Heart right ventricle (tissue), 16 donors: ENCODE measurements around the gene TMEM167B. TPM values are rescaled to one million over a fixed set of nuclear protein-coding genes. Genes with fewer than 3 reads are reported as not detected.
"Not testable (repeated sequence)": the region's sequence is repeated elsewhere in the genome, so short reads cannot be mapped to it uniquely, and the experiment has no call there.

Experiments
- ATAC-seq, 8 donors: fragments of 200-7000 bp; cut with Tn5 transposase; one replicate each; pipeline ENCODE4 v1.9.1; 2020; ENCODE audit warnings: mild to moderate bottlenecking in 8 of 8, moderate library complexity in 8 of 8, moderate number of reproducible peaks in 1 of 8
- DNase-seq, 2 donors: peaks; one replicate each; pipeline ENCODE4 v3.0.0-alpha.2; 2020
- H3K27ac ChIP-seq, 10 donors: fragments of 200-600 bp; sonication (generic) in 2 of 10; one replicate each; pipeline versions ENCODE4 v1.5.0 to v1.8.0; 2020 to 2022; ENCODE audit warnings: mild to moderate bottlenecking in 3 of 10
- H3K27me3 ChIP-seq, 7 donors: fragments of 200-600 bp; one replicate each; pipeline ENCODE4 v1.8.0; 2021 to 2022; ENCODE audit warnings: mild to moderate bottlenecking in 2 of 7
- H3K36me3 ChIP-seq, 9 donors: fragments of 200-600 bp; sonication (generic) in 1 of 9; one replicate each; pipeline versions ENCODE4 v1.5.0 to v1.8.0; 2020 to 2022; ENCODE audit warnings: mild to moderate bottlenecking in 2 of 9
- H3K4me1 ChIP-seq, 9 donors: fragments of 200-600 bp; sonication (generic) in 1 of 9; one replicate each; pipeline versions ENCODE4 v1.5.0 to v1.8.0; 2020 to 2022; ENCODE audit warnings: mild to moderate bottlenecking in 4 of 9
- H3K4me3 ChIP-seq, 10 donors: fragments of 200-600 bp; sonication (generic) in 2 of 10; one replicate each; pipeline versions ENCODE4 v1.5.0 to v1.8.0; 2020 to 2022; ENCODE audit warnings: mild to moderate bottlenecking in 7 of 10, moderate library complexity in 2 of 10
- H3K9me3 ChIP-seq, 11 donors: fragments of 200-600 bp in 10 of 11; sonication (generic) in 2 of 11; one replicate each; pipeline versions ENCODE4 v1.5.0 to v1.8.0; 2013 to 2022; ENCODE audit warnings: mild to moderate bottlenecking in 2 of 11, control low read depth in 1 of 11, moderate library complexity in 1 of 11
- WGBS, 2 donors: extraction: QIAGEN DNeasy Blood & Tissue Kit; methylation state at CpG; one replicate each; pipeline ENCODE4 v1.1.7; 2013; ENCODE audit warnings: inconsistent platforms in 1 of 2; 5-methylcytosine and 5-hydroxymethylcytosine counted together
- intact Hi-C, 10 donors: fragments of 100-400 bp; cut with DNase I; formaldehyde crosslinking; loops; one replicate each; pipeline versions ENCODE4 v1.11.1 to v1.14.2; 2022
- polyA plus RNA-seq, 2 donors: library from polyadenylated mRNA; stranded (reverse); fragments of 200-250 nt; gene quantifications; one replicate each; pipeline ENCODE4 v1.2.3, GENCODE V29; 2013
- total RNA-seq, 10 donors: library from RNA; stranded (reverse); fragmentation: NEBNext Ultra II Directional in 3 of 10; extraction: Animal tissue kit (Norgen Biotek cat#: 25700) in 3 of 10; gene quantifications; one replicate each; pipeline versions ENCODE4 v1.2.1 to v1.2.4, GENCODE V29; 2021 to 2023
- TF ChIP-seq, protein P1 (sequence below), 9 donors: fragments of 200-600 bp; sonication (generic) in 2 of 9; IDR thresholded peaks; one replicate each; pipeline versions ENCODE4 v1.5.0 to v1.8.0; 2021 to 2022; ENCODE audit warnings: antibody characterized with exemption in 9 of 9, mild to moderate bottlenecking in 5 of 9, moderate library complexity in 1 of 9
- donor health status: Arrhythmogenic right ventricular cardiomyopathy.
- donor health status: ischemic (EF 13 %, LVEDD 7.1; RV severe dilation, severe dysfunction).
- donor health status: healthy with polysubstance abuse.
- donor health status: DM: no; HTN: yes; CAD: no.
- donor health status: DM: no; HTN: no; CAD: no.
- donor health status: ischemic (EF 25% LVEDD 6.9; RV normal size, moderate dysfunction).
- donor health status: ischemic (EF 25% LVEDD 5.7; RV mildly dilated, moderate dysfunction).
- donor health status: healthy.
- donor health status: DM: yes; HTN: yes; CAD: no.
- donor health status: Ischemic cardiomyopathy.
- donor health status: ischemic (EF 35%, LVEDD 5.7; RV mildly dilated, moderate dysfunction).
- donor health status: nonischemic (EF 11% LVEDD 7.7; RV severe dilation, severe dysfunction).
- donor health status: DM: yes; HTN: yes; CAD: no.
- donor health status: PGD.
- donor health status: ischemic (EF 29% LVEDD 5.4; RV normal size, mild dysfunction).
- donor health status: nonischemic (EF 23%, LVEDD 6.1; RV moderate dilation, normal function).

Gene TMEM167B
- total and polyA plus RNA-seq, 12 donors = 12.0 to 52.9 (median 40.5) TPM

DNA sequence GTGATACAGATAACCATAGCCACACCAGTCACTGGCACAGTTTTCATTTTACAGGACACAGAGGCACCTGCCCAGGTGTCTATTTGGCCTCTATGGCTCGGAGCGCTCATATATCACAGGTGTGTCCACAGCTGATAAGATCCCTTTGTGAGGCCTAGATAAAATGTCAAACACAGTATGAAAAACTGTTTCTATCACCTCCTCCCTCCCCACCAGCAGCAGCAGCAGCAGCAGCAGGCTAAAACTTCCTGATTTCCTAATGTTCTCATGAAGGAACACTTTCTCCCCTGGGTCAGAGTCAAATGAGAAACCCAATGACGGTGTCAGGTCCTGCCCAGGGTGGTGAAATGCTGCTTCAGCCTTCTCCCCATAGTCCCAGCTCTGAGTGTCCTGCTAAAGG, 47.8 kb downstream of the TMEM167B start:
- TF ChIP-seq, protein P1, sequence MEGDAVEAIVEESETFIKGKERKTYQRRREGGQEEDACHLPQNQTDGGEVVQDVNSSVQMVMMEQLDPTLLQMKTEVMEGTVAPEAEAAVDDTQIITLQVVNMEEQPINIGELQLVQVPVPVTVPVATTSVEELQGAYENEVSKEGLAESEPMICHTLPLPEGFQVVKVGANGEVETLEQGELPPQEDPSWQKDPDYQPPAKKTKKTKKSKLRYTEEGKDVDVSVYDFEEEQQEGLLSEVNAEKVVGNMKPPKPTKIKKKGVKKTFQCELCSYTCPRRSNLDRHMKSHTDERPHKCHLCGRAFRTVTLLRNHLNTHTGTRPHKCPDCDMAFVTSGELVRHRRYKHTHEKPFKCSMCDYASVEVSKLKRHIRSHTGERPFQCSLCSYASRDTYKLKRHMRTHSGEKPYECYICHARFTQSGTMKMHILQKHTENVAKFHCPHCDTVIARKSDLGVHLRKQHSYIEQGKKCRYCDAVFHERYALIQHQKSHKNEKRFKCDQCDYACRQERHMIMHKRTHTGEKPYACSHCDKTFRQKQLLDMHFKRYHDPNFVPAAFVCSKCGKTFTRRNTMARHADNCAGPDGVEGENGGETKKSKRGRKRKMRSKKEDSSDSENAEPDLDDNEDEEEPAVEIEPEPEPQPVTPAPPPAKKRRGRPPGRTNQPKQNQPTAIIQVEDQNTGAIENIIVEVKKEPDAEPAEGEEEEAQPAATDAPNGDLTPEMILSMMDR (IDR thresholded peaks at IDR 0.05) = no peak
- Histone ChIP-seq H3K27ac (no peak overlapping the region), H3K27me3 (no peaks in the 10 kb centered on the region), H3K36me3 (no peaks in the 10 kb centered on the region), H3K4me3 (no peak overlapping the region), H3K4me1 (peaks cover 0 to 17% (median 13%) of the 10 kb centered on the region in 9 donors), H3K9me3 (no peaks in the 10 kb centered on the region)
- DNase-seq (no peak), ATAC-seq (no peak)
- 78 to 85% methylated on average over 3 of the region's 3 CpGs for whole genome bisulfite sequencing, 2 donors
- intact Hi-C loops = no loop called here

DNA sequence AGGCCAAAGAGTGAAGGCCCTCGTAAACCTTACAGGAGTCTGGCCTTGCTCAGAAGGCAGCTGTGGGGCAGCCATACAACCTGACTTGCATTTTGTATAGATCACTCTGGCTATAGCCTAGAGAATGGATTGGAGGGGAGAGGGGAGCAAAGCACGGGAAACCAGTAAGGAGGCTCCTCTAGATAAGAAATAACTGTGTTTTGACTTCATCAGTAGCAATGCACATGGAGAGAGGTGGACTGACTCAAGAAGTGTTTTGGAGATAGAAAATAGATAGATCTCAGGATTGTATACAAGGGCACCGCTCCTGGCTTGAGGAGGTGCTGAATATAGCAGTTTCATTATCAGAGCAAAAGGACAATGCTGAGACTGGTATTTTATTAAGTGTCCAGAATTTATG, 49.8 kb downstream of the TMEM167B start:
- intact Hi-C loops = no loop called here
- DNase-seq = no peak
- H3K9me3 ChIP-seq = no peaks in the 10 kb centered on the region
- WGBS, 2 donors = 66 to 75% methylated on average over 3 of the region's 3 CpGs
- no peak overlapping the region for H3K4me3 ChIP-seq
- H3K27ac ChIP-seq = no peak overlapping the region
- H3K36me3 ChIP-seq = no peaks in the 10 kb centered on the region
- no peaks in the 10 kb centered on the region for H3K4me1 ChIP-seq
- no peak for ATAC-seq
- TF ChIP-seq, protein P1 (IDR thresholded peaks at IDR 0.05) = no peak
- no peaks in the 10 kb centered on the region for H3K27me3 ChIP-seq

DNA sequence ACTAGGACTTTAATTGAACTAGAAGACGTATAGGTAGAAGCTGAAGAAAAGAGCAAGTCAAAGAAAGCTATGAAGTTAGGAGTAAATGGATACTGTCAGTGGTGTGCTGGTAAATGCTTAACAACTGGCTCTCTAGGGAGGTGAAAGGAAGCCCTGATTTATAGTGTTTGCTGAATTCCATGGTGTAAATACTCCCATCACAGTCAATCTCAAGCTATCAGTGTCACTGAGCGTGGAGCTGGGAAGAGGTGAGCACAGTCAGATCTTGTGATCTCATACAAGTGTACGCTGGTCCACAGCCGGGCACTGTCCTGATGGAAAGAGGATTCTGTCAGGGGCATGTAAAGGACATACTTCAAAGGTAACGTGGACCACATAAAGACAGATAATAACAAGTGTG, 51.7 kb downstream of the TMEM167B start:
- Histone ChIP-seq H3K27me3 (no peaks in the 10 kb centered on the region), H3K36me3 (no peaks in the 10 kb centered on the region), H3K27ac (no peak overlapping the region), H3K4me1 (no peaks in the 10 kb centered on the region), H3K4me3 (no peak overlapping the region), H3K9me3 (no peaks in the 10 kb centered on the region)
- DNase-seq (no peak), ATAC-seq (no peak)
- TF ChIP-seq, protein P1 (IDR thresholded peaks at IDR 0.05) = no peak
- intact Hi-C loops = no loop called here
- 88 to 91% methylated on average over 5 of the region's 5 CpGs for WGBS, 2 donors

DNA sequence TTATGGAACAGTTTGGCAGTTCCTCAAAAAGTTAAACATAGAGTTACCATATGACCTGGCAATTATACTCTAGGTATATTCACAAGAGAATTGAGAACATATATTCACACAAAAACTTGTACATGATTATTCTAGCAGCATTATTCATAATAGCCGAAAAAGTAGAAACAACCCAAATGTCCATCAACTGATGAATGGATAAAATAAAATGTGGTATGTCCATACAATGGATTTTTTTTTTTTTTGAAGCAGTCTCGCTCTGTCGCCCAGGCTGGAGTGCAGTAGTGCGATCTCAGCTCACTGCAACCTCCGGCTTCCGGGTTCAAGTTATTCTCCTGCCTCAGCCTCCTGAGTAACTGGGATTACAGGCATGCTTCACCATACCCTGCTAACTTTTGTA, 52.2 kb downstream of the TMEM167B start:
- H3K4me3 ChIP-seq, DNase-seq, intact Hi-C loops, H3K27ac ChIP-seq, H3K9me3 ChIP-seq, ATAC-seq, H3K36me3 ChIP-seq, H3K4me1 ChIP-seq, H3K27me3 ChIP-seq: not testable (repeated sequence)
- WGBS, 2 donors = 88 to 95% methylated on average over 6 of the region's 6 CpGs

Other genes with a start within 250 kb of the TMEM167B start
- gene AKNAD1, start 233.7 kb upstream of the TMEM167B start, total RNA-seq = not detected
- gene AKNAD1, start 233.7 kb upstream of the TMEM167B start, polyA plus RNA-seq = under 1 TPM; 0.06 to 0.15 TPM
- 1 to 10 TPM in 8 of 10 donors, under 1 TPM in 2; 0.66 to 6.4 (median 1.8) TPM for gene GPSM2, start 213.8 kb upstream of the TMEM167B start, total RNA-seq
- 1 to 10 TPM; 1.3 to 3.2 TPM for gene GPSM2, start 213.8 kb upstream of the TMEM167B start, polyA plus RNA-seq
- 10 to 100 TPM; 25.5 to 32.5 (median 28.3) TPM for gene CLCC1, start 127.3 kb upstream of the TMEM167B start, total RNA-seq
- 10 to 100 TPM; 11.3 to 12.9 TPM for gene CLCC1, start 127.3 kb upstream of the TMEM167B start, polyA plus RNA-seq
- 10 to 100 TPM; 10.7 to 20.6 (median 14.4) TPM for gene WDR47, start 48.7 kb upstream of the TMEM167B start, total RNA-seq
- gene WDR47, start 48.7 kb upstream of the TMEM167B start, polyA plus RNA-seq = 1 to 10 TPM; 3.5 to 4.6 TPM
- 10 to 100 TPM; 45.8 to 69.9 (median 59.0) TPM for gene TAF13, start 14.8 kb upstream of the TMEM167B start, total RNA-seq
- gene TAF13, start 14.8 kb upstream of the TMEM167B start, polyA plus RNA-seq = 10 to 100 TPM; 18.4 to 42.4 TPM
- gene ELAPOR1, start 23.4 kb downstream of the TMEM167B start, total RNA-seq = under 1 TPM in 8 of 10 donors, not detected in 2; 0.18 to 0.54 (median 0.35) TPM
- gene ELAPOR1, start 23.4 kb downstream of the TMEM167B start, polyA plus RNA-seq = under 1 TPM; 0.06 to 0.07 TPM
- gene SARS1, start 123.2 kb downstream of the TMEM167B start, total RNA-seq = 100 to 1,000 TPM in 4 of 10 donors, 10 to 100 TPM in 6; 86.3 to 123 (median 99.2) TPM
- gene SARS1, start 123.2 kb downstream of the TMEM167B start, polyA plus RNA-seq = 100 to 1,000 TPM in 1 of 2 donors, 10 to 100 TPM in 1; 38.3 to 153 TPM
- 10 to 100 TPM in 1 of 10 donors, 1 to 10 TPM in 9; 4.9 to 10.6 (median 6.3) TPM for gene CELSR2, start 158.8 kb downstream of the TMEM167B start, total RNA-seq
- gene CELSR2, start 158.8 kb downstream of the TMEM167B start, polyA plus RNA-seq = 1 to 10 TPM in 1 of 2 donors, under 1 TPM in 1; 0.93 to 1.8 TPM
- gene PSRC1, start 192.4 kb downstream of the TMEM167B start, total RNA-seq = 1 to 10 TPM in 2 of 10 donors, under 1 TPM in 8; 0.34 to 2.4 (median 0.59) TPM
- gene PSRC1, start 192.4 kb downstream of the TMEM167B start, polyA plus RNA-seq = 1 to 10 TPM; 2.3 to 2.9 TPM
- 1 to 10 TPM in 2 of 10 donors, under 1 TPM in 8; 0.23 to 2.7 (median 0.53) TPM for gene MYBPHL, start 216.2 kb downstream of the TMEM167B start, total RNA-seq
- gene MYBPHL, start 216.2 kb downstream of the TMEM167B start, polyA plus RNA-seq = under 1 TPM in 1 of 2 donors, not detected in 1; 0.30 TPM